NCI-H446 (cell line): Measurements from ENCODE around the gene LRCH4.
"Not testable (repeated sequence)": the region's sequence is repeated elsewhere in the genome, so short reads cannot be mapped to it uniquely, and the experiment has no call there.

ENCODE experiments used
- DNase-seq, 2 experiments: peaks; one replicate each; lab custom pipeline; 2025; lab: John Stamatoyannopoulos, UW

The LRCH4 gene

GRCh38 chr7:100567751-100568175, 18.2 kb downstream of the LRCH4 start:
- no peak for DNase-seq

DNA sequence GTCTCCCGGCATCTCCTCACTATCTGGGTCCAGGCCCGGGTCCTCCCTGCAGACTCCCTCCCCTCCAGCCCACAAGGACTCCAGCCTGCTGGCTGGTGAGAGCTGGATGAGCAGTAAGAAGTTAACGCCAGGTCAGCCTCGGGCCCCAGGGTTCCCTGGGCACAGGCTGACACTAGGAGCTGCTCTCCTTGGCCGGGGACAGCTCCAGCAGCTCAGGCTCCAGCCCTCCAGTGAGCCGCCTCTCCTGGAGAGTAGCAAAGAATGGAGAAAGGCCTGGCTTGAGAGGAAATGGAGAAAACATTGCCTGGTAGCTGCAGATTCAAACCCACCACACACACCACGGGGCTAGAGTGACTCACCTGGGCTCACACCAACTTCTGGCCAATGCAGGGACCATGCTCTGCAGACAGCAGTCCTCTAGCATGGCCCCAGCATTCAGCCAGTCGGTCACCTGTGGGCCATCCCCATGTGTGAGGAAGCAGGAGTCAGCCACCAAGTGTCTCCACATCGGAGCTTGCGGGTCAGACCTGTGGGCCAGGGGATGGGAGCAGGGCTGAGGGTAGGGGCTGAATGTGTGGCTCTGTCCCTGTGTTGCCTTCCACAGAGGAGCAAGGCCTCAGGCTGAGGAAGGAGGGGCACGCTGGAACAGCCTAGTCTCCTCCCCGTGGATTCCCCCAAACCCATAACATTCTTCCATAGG, 18.7 kb downstream of the LRCH4 start:
- no peak for DNase-seq

GRCh38 chr7:100566018-100566531, 19.9 kb downstream of the LRCH4 start:
- no peak for DNase-seq

GRCh38 chr7:100565133-100565571, 20.8 kb downstream of the LRCH4 start:
- DNase-seq, result no peak

DNA sequence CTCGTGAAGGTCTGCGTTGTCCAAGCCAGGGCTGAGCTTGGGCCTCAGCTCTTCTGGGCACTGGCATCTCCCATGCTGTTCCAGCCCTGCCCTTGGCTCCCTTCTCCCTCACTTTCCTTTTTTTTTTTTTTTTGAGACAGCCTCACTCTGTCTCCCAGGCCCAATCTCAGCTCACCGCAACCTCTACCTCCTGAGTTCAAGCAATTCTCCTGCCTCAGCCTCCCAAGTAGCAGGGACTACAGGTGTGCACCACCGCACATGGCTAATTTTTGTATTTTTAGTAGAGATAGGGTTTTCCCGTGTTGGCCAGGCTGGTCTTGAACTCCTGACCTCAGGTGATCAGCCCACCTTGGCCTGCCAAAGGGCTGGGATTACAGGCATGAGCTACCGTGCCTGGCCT, 21.5 kb downstream of the LRCH4 start:
- not testable (repeated sequence) for DNase-seq

DNA sequence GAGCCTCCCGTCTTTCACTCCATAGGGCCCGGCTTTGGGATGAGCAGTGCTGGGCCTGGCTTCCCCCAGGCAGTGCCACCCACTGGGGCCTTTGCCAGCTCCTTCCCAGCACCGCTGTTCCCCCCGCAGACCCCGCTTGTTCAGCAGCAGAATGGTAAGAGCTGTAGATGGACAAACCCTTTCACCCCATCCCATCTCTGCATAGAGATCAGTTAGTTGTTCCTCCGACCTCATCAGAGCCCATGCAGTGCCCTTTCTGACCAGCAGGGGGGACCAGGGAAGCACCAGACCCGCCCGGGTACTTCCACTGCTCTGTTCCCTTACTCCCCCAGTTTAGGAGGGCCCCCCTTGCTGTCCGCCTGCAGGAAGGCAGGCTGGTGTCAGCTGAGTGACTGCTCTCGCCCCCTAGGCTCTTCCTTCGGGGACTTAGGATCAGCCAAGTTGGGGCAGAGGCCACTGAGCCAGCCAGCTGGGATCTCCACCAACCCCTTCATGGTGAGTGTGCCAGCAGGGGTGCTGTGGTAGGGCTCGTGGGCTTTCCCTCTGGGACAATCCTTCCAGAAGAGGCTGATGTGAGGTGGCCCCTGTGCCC, 22.0 kb downstream of the LRCH4 start:
- peak; percentile 4 to 31 for DNase-seq

- DNase-seq, result no peak
Observed at GRCh38 chr7:100563100-100563564, 22.8 kb downstream of the LRCH4 start.

GRCh38 chr7:100562195-100563099, 23.5 kb downstream of the LRCH4 start:
- DNase-seq, result no peak

GRCh38 chr7:100561491-100562194, 24.3 kb downstream of the LRCH4 start:
- DNase-seq, result no peak

- no peak for DNase-seq
Observed at GRCh38 chr7:100559127-100559526, 26.8 kb downstream of the LRCH4 start.

DNA sequence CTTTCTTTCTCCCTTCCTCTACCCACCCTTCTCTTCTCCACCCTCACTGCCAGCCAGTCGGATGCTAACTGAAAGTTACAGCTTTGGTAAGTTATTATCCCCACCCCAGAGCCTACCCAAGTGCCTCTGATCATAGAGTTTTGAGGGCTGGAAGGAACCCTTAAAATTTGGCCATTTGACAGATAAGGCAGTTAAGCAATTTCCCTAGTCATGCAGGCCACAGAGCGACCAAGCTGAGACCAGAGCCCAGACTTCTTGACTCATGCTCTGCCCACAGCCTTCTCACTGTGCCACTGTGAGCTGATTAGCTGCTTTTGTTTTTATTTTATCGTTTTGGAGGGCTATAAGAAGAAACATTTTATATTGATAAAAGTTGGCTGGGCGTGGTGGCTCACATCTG, 29.4 kb downstream of the LRCH4 start:
- no peak for DNase-seq

- DNase-seq, result no peak
Observed at GRCh38 chr7:100555701-100556100, 30.2 kb downstream of the LRCH4 start.

GRCh38 chr7:100553032-100553431, 32.9 kb downstream of the LRCH4 start:
- no peak for DNase-seq

DNA sequence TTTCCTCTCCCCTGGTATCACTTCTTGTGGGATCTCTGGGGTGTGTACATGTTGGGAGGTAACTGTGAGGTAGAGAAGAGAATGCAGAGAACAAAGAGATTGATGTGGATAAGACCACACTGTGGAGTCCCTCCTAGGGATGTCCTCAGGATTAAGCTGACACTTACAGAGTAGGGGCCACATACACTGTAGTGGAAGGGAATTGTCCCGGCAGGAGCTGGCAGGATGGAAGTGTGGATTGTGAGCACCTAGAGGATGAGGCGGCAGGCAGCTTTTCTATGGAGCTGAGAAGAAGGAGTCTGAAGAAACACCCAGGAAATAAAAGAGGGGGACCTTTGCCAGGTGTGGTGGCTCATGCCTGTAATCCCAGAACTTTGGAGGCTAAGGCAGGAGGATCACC, 33.4 kb downstream of the LRCH4 start:
- no peak for DNase-seq

DNA sequence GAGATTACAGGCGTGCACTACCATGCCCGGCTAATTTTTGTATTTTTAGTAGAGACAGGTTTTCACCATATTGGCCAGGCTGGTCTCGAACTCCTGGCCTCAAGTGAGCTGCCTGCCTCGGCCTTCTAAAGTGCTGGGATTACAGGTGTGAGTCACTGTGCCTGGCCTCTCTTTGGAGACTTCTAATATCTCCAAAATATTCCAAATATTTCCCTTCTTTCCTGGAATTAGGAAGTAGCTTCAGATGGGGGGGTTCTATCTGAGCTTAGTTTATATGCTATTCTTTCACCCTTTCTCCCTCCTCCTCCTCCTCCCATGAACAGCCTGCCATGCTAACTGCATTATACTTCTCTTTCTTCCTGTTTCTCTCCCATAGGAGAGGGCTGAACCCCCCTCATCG, 37.5 kb downstream of the LRCH4 start:
- not testable (repeated sequence) for DNase-seq

DNA sequence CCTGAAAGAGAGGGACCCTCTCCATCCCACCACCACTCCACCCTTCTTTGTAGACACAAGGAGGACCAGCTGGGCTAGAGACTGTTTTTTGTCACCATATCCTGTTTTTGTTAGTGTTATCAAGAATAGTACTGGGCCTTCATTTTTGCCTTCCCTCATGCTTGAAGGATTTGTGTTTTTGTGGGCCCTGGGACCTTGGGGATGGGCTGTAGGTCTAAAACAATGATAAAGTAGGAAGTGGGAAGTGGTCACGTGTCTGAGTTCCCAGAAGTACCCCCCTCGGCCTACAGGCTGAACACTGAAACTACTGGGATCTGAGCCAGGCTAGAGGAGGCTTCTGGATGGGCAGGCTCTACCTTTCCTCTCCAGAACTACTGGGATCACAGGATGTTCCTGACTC, 38.1 kb downstream of the LRCH4 start:
- DNase-seq, result peak in 1 of 2 experiments; percentile 11

GRCh38 chr7:100546926-100547800, 38.8 kb downstream of the LRCH4 start:
- DNase-seq, result no peak

DNA sequence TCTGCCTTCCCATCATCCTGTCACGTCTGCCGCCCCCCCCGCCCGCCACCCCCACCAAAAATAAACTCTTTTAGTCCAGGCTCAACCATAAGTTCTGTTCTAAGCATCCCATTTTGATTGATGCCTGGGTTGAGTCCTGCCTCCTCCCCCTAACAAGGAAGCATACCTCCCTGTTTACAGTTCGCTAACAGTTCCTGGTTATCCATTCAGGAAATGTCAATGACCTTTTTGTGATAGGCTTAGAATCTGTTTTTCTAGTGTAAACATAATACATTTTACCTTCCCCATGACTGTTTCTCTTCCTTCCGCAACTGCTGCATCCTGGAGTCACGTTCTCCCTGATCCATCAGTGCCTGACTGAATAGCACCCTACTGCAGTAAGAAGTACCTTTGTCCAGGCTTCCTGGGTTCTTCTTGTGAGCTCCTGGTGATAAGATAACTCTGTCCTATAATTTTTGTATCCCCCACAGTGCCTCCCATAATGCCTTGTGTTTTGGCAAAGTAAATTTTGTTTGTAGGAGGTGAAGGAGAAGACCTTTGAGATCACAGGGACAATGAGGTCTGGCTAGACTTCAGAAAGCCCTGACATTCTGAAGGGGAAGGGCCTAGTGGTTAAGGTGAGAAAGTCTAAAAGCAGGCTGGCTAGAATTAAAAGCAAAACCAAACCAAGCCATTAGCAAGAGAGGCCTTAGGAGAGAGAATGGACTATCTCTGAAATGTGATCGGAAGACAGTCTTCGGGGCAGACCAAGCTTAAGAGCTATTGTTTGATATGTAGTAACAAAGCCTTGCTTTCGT, 39.6 kb downstream of the LRCH4 start:
- DNase-seq, result no peak

DNA sequence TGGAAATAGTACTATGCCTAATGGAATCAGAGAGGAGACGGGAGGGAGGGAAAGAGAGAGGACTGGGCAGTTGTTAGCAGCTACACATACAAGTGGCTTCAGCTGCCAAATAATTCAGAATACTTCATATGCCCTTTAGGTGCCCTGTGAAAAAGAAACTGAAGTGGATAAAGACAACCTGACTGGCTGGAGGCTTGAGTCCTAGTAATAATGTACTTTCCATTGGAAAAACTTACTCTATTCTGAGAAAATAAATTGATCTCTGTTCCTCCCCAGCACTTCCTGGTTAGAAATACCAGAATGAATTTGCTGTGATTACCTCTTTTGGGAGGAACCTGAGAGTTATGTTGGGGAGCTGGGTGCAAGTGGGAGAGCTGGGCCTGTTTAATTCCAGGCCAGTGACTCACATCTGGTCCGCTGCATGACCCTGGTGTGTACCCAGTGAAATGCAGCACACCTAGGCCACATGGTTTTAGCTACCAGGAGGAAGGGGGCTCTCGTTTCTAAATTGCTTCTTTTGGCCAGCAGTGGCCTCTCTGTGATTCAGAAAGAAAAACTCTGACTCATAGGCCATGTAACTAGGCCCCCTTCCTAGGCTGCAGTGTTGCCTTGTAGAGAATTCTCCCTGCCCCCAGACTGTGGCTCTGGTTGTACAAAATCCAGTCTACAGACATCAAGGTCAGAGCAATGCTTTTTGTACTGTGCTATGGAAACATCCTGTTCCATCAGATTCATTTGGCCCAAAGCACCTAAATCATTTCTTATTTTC, 40.4 kb downstream of the LRCH4 start:
- DNase-seq, result no peak
